VCaP (cell line): Measurements from ENCODE around the gene TPCN2.

Experiments used
- H3K27ac ChIP-seq: fragments of 450-650 bp; 2 replicates; pipeline ENCODE4 v1.5.1; 2017
- CTCF ChIP-seq: fragments of 450-650 bp; conservative IDR thresholded peaks from 2 replicates; pipeline ENCODE4 v1.5.1; 2017; ENCODE audit warnings: mild to moderate bottlenecking, moderate library complexity

The TPCN2 gene

GRCh38 chr11:69035150-69035945 lies 13.4 kb upstream of the TPCN2 start:
- no peak for TF ChIP-seq CTCF
- no peak overlapping the region for H3K27ac ChIP-seq

GRCh38 chr11:69035946-69036340 lies 12.8 kb upstream of the TPCN2 start:
- TF ChIP-seq CTCF = no peak
- no peak overlapping the region for H3K27ac ChIP-seq

GRCh38 chr11:69037074-69037473 lies 11.7 kb upstream of the TPCN2 start:
- TF ChIP-seq CTCF = no peak
- H3K27ac ChIP-seq = no peak overlapping the region

GRCh38 chr11:69037544-69037943 lies 11.2 kb upstream of the TPCN2 start:
- TF ChIP-seq CTCF = no peak
- no peak overlapping the region for H3K27ac ChIP-seq

GRCh38 chr11:69039501-69039900 lies 9.2 kb upstream of the TPCN2 start:
- no peak for TF ChIP-seq CTCF
- H3K27ac ChIP-seq = no peak overlapping the region

- TF ChIP-seq CTCF = no peak
- H3K27ac ChIP-seq = no peak overlapping the region
Measured at GRCh38 chr11:69040051-69040450, 8.7 kb upstream of the TPCN2 start.

GRCh38 chr11:69040581-69041260 lies 8.0 kb upstream of the TPCN2 start:
- TF ChIP-seq CTCF = no peak
- H3K27ac ChIP-seq = no peak overlapping the region
